GM21786 (cell line): ENCODE results near the gene LCN10.
"Not testable (repeated sequence)": the region's sequence is repeated elsewhere in the genome, so short reads cannot be mapped to it uniquely, and the experiment has no call there.

Experiments used
- ATAC-seq: cut with Tn5 transposase; IDR thresholded peaks from one replicate; pipeline ENCODE4 v1.9.1; 2021; ENCODE audit not compliant: unreplicated experiment

LCN10 gene

DNA sequence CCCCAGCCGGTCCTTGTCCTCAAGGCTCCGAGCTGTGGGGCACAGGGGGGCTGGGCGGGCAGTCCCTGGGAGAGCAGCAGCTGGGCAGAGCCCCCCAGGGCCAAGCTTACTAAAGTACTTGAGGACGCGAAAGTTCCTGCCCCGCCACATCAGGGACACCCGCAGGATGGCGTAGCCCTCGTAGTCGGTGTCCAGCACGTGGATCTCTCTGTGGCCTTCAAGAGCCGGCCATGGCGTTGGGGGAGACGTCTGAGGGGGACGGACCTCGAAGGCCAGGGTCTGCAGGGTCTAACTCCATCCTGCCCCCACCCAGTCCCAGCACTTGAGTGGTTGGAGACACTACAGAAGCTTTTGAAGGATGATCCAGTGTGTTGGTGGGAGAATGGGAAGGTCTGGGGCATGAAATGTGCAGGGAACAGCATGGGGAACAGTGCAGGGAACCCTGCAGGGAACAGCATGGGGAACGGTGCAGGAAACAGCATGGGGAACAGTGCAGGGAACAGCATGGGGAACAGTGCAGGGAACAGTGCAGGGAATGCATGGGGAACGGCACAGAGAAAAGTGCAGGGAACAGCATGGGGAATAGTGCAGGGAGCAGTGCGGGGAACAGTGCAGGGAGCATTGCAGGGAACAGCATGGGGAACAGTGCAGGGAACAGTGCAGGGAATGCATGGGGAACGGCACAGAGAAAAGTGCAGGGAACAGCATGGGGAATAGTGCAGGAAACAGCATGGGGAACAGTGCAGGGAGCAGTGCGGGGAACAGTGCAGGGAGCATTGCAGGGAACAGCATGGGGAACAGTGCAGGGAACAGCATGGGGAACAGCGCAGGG lies 12.8 kb upstream of the LCN10 start:
- not testable (repeated sequence) for ATAC-seq

DNA sequence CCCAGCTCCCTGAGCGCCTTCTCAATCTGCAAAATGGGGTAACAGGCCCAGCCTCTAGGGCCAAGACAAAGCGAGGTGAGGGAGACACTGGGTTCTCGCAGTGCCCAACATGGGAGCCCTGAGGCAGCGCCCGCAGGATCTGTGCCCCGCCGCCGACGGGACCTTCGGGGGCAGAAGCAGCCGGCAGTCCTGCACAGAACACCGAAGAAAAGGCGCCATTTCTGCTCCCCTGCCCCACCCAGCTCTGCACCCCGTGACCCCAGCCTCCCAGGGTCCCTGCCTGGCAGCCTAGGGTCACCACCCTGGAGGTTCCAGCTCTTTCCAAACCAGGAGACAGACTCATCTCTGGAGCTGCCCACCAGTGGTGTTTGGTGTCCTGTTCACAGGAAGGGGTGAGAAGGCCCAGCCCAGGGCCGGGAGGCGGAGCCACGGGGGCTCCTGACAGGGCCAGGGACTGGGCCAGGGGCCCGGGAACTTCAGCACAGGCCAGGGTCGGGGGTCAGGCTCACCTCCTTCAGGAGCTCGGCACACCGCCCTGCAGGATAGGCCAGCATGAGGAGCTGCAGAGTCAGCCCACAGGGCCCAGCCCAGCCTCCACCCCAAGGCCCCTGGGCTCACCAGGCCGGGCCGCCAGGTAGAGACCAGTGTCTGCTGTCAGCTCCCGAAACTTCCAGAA lies 12.0 kb upstream of the LCN10 start:
- ATAC-seq, result no peak

DNA sequence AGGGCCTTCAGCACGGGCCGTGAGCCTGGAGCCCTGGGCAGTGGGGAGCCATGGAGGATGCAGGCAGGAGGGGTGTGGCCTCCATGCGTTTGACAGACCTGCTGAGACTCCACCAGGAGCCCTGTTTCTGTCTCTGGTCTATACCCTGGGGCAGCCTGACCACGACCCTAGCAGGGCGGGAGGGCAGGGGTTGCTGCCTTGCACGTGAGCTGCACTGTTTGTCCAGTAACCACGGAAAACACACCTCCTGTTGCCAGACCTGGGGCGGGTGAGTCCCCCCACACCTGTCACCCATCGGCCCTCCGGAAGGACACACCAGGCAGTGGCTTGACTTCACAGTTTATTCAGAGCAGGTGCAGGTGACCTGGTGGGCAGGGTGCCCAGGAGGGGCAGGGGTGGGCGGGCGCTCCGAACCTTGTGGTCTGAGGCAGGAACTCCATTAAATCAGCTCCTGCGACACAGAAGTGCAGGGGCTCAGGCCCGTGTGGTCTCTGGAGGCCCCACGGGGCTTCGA lies 11.4 kb upstream of the LCN10 start:
- ATAC-seq, result no peak

DNA sequence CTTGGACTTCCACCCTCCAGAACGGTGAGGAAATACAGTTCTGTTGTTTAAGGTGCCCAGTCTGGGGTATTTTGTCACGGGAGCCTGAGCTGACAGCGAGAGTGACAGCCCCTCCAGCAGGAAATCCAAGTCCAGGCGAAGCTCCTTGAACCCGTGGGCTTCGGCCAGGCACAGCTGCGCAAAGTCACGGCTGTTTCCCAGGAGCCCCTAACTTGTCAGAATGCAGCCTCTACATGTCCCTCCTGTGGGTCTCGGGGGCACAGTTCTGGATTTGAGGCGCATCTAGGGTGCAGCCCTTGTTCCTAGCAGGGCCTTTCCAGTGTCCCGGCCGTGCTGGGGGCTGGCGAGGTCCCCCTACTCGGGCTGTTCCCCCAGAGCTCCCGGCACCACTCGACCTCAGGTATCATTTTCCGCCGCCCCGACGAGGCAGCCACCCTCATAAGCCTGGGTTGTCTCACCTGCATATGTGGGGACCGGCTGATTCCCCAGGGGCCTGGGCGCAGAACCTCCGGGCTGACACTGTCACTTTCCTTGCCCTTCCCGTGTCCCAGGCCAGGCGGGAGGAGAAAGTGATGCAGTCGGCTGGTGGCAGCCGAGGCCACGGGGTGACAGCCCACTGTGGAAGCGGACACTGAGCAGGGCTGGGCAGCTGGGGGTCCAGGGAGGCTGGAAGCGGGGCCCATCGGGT lies 10.8 kb upstream of the LCN10 start:
- no peak for ATAC-seq

DNA sequence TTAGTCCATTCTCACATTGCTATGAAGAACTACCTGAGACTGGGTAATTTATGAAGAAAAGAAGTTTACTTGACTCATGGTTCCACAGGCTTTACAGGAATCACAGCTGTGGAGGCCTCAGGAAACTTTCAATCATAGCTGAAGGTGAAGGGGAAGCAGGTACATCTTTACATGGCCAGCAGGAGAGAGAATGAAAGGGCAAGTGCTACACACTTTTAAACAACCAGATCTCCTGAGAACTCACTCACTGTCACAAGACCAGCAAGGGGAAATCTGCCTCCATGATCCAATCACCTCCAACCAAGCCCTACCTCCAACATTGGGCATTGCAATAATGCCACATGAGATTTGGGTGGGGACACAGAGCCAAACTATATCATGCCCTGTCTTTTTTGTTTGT lies 9.1 kb upstream of the LCN10 start:
- no peak for ATAC-seq

DNA sequence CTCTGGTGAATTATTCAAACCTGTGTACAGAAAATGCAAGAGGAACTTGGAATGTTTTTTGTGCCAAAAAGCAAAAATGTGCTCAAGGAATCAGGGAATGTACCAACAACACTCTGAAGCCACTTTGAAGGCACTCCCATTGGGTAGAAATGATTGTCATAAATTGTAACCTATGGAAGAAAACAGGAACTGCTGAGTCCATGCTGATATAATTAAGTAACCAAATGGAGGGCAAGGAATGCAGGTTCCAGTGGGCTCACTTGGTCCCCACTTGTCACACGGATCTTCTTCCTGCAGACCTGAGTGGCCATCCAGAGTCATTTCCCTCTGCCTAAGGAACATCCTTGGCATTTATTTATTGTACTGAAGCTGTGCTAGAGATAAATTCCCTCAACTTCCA lies 8.5 kb upstream of the LCN10 start:
- ATAC-seq, result no peak

DNA sequence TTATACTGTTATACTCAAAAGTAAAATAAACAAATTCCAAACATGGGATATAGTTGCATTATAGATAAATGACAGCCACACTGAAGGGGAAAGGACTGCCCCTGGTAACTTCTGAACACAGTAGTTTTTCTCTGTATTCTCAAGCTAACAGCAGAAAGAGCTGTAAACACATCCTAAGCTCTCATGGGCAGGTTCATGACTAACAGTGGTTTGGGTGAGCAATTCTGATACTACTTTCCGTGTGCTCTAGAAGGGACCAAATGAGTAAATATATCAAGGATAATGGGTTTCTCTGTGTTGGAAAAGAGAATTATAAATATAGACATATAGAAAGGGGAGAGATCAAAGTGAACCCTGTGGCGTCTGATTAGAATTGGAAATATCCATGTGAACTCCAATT lies 7.8 kb upstream of the LCN10 start:
- ATAC-seq, result no peak

DNA sequence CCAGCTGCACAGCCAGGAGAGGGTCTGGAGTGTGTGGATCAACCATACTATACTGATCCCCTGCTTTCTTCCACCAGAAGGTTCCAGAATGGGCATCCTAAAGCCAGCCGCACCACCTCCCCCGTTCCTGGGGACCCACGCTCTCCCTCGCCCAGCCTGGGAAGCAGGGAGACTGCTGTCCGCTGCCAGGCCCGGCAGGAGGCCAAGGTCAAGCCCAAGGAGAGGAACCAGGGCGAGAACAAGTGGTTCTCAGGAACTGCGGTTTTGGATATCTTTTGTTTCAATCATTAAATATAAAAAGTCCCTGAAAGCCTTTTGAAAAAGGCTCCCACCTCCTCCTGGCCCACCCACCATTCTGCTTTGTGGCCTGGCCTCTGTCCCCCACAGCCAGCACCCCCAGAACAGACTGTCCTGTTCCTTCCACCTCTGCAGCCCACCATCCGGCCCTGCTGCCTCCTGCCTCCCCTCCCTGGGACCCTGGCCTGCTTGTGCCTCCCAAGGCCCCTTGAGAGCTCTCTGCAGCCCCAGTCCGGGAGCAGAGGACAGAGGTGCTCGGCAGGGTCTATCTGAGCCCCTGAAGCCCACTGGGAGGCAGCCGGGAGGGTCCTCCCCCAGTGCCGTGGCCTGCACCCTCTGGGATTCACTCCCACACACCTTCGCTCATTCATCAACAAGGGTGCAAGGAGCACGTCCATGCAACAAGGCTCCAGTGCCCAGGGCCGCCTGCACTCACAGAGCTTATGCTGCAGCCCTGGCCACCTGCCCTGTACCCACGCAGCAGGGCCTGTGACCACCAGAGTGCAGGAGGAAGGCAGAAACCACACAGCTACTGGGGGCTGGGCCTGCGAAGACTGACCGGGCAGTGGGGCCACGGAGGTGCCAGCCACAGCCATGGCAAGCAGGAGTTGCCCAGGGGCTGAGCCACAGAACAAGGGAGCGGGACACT lies 6.2 kb upstream of the LCN10 start:
- no peak for ATAC-seq

DNA sequence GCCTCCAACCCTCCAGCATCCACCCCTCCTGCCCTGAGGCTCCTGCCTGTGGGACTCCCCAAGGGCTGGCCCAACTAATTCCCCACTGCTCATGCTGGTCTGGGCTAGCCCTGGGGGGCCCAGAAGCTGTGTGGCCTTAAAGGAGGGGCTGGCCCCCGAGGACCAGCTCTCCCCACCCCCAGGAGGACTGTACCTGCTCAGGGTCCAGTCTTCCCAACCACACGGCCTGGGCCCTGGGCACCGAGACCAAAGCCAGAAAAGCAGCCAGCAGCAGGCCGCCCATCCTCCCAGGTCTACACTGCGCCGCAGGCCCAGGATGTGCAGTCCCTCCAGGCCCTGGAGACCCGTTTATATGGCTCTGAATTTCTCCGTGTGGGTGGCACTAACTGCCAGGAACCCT lies 5.5 kb upstream of the LCN10 start, which contains the start of gene LCN6:
Gene LCN6 (minus strand): TSS at position 325 of the 400 bp plus-strand sequence. CDS start 42 bp downstream, at position 283.
- ATAC-seq, result no peak

DNA sequence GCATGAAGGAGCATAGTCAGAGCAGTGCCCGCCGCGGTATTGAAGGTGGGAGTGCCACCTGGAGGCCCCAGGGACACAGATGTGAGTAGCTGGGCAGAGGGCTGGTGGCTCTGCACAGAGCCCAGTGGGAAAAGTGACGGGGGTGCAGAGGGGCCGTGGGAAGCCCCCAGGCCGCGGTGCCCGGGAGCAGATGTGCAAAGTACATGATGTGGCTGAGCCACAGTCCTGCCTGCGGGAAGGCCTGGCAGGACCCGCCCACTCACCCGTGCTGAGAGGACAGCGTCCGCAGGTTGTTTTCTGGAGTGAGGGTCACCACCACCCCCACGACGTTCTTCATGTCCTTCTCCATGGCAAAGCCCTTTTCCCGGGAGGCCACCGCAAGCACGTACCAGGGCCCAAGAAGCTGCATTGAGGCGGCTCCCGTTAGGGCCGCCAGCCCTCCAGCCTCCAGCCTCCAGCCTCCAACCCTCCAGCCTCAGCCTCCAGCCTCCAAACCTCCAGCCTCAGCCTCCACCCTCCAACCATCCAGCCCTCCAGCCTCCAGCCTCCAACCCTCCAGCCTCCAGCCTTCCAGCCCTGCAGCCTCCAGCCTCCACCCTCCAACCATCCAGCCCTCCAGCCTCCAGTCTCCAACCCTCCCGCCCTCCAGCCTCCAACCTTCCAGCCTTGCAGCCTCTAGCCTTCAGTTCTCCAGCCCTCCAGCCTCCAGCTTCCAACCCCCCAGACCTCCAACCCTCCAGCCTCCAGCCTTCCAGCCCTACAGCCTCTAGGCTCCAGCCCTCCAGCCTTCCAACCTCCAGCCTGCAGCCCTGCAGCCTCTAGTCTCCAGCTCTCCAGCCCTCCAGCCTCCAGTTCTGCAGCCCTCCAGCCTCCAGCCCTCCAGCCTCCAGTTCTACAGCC lies 4.7 kb upstream of the LCN10 start:
- ATAC-seq, result no peak

DNA sequence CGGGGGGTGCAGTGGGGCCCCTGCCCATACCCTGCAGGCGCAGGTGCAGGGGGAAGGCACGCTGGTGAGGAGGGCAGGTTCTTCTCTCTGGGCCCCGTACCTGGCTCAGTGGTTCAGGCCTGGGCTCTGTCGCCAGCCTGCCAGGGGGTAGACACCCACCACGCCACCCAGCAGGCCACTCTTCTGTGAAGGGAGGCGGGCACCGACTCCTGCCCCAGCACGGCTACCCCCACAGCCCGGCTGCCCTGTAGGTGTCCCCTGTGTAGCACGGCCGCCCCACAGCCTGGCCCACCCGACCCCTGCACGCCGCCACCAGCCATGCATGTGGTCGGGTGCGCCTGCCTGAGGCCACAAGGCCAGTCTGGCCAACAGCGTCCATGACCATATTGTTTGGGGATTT lies 3.9 kb upstream of the LCN10 start:
- ATAC-seq, result no peak

DNA sequence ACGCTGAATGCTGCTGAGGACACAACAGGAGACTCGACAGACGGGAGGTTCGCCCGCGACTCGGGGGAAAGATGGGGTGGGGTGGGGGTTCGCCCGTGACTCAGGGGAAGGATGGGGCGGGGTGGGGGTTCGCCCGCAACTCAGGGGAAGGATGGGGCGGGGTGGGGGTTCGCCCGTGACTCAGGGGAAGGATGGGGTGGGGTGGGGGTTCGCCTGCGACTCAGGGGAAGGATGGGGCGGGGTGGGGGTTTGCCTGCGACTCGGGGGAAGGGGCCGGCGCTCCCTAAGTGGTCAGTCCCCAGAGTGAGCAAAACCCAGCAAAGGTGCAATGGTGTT lies 3.4 kb upstream of the LCN10 start:
- ATAC-seq, result no peak

DNA sequence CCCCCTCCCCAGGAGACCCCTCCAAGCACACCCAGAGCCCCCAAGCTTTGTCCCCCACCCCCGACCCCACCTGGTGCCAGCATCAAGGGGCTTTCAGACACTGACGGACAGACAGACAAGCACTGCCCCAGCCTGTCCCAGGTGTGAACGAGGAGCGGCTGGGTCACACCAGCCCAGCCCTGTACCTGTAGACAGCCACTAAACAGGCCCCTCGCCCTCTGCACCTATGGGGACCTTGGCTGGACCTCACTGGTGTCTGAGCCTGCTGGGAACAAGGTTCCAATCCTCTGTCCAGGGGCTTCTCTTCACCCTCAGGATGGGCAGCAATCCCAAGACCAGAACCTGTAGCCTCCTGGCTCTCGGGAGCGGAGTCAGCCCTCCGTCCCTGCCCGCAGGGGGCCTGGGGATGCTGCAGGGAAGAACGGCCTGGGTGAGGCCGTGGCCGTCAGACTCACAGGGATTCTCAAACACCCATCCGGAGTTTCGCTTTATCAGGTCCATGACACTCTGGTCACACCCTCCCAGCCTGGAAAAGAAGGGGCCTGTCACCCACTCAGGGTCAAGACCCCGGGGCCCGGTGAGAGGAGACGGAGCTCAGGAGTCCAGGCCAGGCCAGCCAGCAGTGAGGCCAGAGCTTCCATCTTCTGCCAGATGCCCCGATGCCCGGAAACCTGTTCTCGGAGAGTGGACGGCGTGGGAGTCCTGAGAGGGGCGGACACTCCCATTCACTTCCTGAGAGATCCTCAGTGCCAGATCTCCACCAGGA lies 2.8 kb upstream of the LCN10 start:
- ATAC-seq, result no peak

DNA sequence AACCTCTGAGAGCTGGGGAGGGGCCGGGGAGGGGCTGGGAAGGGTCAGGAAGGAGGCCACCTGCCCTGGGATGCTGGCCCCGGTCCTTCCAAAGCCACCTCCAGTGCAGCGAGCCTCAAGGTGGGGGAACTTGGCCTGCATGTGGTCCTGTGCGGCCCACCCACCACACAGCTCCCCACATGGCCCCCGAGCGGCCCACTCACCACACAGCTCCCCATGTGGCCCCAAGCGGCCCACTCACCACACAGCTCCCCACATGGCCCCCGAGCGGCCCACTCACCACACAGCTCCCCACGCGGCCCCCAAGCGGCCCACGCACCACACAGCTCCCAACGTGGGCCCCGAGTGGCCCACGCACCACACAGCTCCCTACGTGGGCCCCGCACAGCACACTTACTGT lies 2.0 kb upstream of the LCN10 start:
- no peak for ATAC-seq

DNA sequence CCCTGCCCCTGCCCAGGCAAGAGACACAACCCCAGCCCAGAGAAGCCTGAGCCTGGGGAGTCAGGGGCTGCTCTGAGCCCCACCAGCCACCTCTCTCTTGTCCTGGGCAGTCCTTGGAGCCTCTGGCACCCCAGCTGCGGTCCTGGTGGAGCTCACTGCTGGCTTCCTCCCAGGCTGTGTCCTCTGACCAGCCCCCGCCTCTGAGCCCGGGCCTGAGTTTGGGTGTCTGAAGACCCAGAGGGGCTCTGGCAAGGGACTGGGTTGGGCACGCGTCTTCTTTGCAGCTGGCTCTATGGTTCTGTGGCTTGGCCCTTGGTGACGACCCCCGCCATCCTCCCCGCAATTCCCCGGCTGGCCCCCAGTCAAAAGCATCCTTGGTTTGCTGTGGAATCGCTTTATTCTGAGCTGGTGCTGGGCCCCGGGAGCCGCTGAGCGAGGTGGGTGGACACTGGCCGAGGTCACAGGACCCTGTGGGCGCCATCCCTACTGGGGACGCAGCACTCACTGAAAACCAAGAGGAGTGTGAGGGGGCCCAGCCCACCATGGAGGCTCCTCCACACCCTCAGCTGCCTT lies 985 bp upstream of the LCN10 start:
- no peak for ATAC-seq

DNA sequence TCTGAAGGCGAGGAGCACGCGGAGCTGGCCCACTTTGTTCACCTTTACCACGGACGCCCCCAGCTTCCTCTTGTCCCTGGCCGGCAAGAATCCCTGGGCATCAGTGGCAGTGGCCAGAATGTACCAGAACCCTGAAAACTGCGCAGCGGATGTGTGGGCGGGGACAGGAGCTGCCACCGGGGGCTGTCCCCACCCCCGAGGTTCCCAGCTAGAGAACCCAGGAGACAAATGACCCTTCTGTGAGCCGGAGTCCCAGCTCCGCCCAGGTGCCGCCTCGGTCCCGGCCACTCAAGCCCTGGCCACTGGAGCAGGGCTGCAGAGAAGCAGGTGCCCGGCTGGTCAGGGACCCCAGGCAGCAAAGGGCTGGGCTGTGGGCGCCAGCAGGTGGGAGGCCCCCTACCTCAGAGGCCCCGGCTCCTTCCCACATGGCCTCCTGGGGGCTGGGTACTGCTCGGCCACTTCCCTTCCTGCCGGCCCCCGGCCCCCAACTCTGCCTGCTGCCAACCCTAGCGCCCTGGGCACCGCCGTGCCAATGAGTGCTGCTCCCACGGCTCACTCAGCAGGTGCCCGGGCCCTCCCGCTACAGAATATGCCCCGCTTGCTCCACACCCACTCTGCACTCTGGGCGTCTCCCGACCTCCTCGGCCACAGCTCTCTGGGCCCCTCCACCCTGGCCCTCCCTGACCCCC lies 713 bp downstream of the LCN10 start:
- no peak for ATAC-seq

DNA sequence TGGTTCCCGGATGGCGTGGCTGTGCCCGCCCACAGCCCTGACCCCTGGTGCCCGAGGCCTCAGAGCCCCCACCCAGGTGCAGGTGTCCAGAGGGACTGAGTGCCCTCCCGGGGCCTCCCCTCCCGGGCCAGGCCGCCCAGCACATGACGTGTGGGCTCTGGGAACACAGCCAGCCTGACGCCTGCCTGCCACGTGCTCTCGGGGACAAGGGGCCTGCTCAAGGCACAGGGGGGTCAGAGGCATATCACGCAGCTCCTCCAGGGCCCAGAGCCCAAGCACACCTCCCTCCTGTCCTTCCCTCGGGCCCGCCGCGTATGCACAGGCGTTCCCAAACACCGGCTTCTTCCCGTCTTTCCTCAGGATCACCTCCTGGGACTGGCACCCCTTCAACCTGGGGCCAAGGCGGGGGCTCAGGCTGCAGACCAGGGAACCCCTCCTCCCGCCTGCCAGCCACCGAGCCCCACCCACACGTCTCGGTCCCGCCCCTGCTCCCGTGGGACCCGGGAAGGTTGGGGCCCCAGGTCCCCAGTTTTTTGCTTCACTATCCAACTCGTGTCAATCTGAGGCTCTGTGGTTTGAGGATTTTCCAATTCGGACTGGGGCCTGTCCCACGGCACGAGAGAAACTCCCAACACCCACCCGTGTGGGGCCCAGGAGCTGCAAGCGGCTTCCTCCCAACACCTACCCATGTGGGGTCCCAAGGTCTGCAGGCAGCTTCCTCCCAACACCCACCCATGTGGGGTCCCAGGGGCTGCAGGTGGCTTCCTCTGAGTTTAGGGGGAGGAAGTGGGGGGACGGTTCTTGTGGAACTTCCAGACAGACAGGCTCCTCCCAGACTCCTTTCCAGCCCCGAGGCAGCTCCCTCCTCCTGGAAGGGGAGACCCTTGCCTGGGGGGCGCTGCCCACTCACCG lies 1.5 kb downstream of the LCN10 start:
- ATAC-seq, result no peak
